Activated CD8-positive, alpha-beta memory T cell treated with anti-CD3 and anti-CD28 coated beads, Interleukin-2, amount 10 ng/mL, durations not matched to agents 7 days and 5 days (primary cell): ENCODE data around the gene OR51B4. TPM values are rescaled to one million over a fixed set of nuclear protein-coding genes. Genes with fewer than 3 reads are reported as not detected.
"Not testable (repeated sequence)": the region's sequence is repeated elsewhere in the genome, so short reads cannot be mapped to it uniquely, and the experiment has no call there.

Source experiments
- ATAC-seq: fragments of 150-1000 bp; cut with Tn5 transposase; one replicate; pipeline ENCODE4 v1.10.0; 2021; ENCODE audit warnings: moderate library complexity
- CTCF ChIA-PET: fragments of 350-600 bp; sonication (Branson Sonifier 250); formaldehyde crosslinking; loops from one replicate; lab custom pipeline; 2021; ENCODE audit warnings: antibody characterized with exemption; lab: Charles Lee
- DNase-seq: peaks from one replicate; pipeline ENCODE4 v3.0.0-alpha.2; 2020
- H3K27ac Mint-ChIP-seq: one replicate; pipeline ENCODE4 v1.8.0; 2021; ENCODE audit warnings: mild to moderate bottlenecking, mixed read lengths
- H3K27me3 Mint-ChIP-seq: one replicate; pipeline ENCODE4 v1.8.0; 2021; ENCODE audit warnings: mixed read lengths
- H3K36me3 Mint-ChIP-seq: one replicate; pipeline ENCODE4 v1.8.0; 2021; ENCODE audit warnings: mild to moderate bottlenecking, mixed read lengths
- H3K4me1 Mint-ChIP-seq: one replicate; pipeline ENCODE4 v1.8.0; 2021; ENCODE audit warnings: mixed read lengths
- H3K4me3 Mint-ChIP-seq: one replicate; pipeline ENCODE4 v1.8.0; 2021; ENCODE audit warnings: mild to moderate bottlenecking, moderate library complexity, mixed read lengths
- H3K9me3 Mint-ChIP-seq: one replicate; pipeline ENCODE4 v1.8.0; 2022; ENCODE audit warnings: low read depth, mixed read lengths
- total RNA-seq, 2 experiments: library from RNA; stranded (reverse); gene quantifications; one replicate each; pipeline ENCODE4 v1.2.3, GENCODE V29; 2021

OR51B4 gene
- total RNA-seq, 2 experiments from 2014 or later = not detected

DNA sequence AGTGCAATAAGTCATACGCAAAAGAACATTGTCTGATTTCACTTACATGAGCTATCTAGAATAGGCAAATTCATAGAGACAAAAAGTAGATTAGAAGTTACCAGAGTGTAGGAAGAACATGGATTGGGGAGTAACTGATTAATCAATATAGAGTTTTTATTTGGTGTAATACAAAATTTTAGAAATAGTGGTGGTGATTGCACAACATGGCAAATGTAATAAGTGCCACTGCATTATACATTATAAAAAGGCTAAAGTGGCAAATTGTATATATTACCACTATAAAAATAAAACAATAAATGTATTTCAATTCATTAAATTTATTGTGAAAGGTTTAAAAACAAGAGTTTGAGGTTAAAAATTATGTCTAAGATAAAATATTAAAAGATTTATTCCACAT, 8.7 kb upstream of the OR51B4 start:
- ATAC-seq = no peak
- H3K27ac Mint-ChIP-seq = no peak overlapping the region
- CTCF ChIA-PET = no interaction called here
- no peaks in the 10 kb centered on the region for H3K4me1 Mint-ChIP-seq
- H3K27me3 Mint-ChIP-seq = no peaks in the 10 kb centered on the region
- H3K9me3 Mint-ChIP-seq = no peaks in the 10 kb centered on the region
- H3K36me3 Mint-ChIP-seq = no peaks in the 10 kb centered on the region
- H3K4me3 Mint-ChIP-seq = no peak overlapping the region
- no peak for DNase-seq

DNA sequence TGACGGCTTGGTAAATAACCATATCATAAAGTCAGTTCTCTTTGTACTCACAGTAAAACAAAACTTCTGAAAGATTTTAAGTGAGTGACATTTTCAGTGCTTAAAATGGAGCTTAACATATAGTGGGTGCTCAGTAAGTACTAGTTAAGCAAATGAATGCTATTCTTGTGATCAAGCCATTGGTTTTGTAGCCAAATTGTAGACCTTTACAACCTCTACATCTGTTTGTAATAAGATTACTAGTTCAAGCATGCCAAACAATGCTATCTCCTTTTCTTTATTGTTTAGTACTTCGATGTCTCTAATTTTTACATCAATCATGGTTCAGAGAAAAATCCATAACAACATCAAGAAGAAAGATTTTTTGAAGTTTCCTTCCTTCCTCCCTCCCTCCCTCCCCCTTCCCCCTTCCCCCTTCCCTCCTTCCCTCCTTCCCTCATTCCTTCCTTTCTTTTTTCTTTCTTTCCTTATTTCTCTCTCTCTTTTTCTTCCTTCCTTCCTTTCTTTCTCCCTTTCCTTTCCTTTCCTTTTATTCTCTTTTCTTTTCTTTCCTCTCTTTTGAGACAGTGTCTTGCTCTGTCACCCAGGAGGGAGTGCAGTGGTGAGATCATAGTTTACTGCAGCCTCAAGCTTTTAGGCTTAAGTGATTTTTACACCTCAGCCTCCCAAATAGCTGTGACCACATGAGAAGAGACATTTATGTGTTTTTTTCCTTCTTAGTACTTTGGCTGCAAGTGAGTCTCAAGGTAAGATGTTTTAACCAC, 5.7 kb upstream of the OR51B4 start:
- ATAC-seq (no peak), DNase-seq (no peak)
- H3K4me1 Mint-ChIP-seq = no peaks in the 10 kb centered on the region
- CTCF ChIA-PET = no interaction called here
- no peaks in the 10 kb centered on the region for H3K27me3 Mint-ChIP-seq
- no peaks in the 10 kb centered on the region for H3K9me3 Mint-ChIP-seq
- no peak overlapping the region for H3K4me3 Mint-ChIP-seq
- H3K36me3 Mint-ChIP-seq = no peaks in the 10 kb centered on the region
- no peak overlapping the region for H3K27ac Mint-ChIP-seq

DNA sequence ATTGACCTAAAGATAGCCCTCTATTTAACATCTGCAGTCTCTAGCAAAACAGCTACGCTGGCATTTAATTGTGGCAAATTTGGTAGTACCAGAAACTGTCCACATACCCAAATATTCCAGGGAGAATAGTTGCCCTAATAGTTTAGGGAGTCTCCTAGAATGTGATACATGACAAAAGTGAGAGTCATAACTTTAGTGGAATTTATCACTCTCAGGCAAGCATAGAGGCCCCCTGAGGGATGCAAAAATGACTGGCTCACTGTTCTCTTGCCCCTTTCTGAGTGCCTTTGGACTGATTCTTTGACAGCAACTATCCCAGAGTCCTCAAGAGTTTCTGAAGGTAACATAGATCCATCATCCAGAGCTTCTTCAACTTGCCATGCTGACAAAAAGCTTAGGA, 2.3 kb upstream of the OR51B4 start:
- Mint-ChIP-seq H3K4me3 (no peak overlapping the region), H3K27ac (no peak overlapping the region), H3K9me3 (no peaks in the 10 kb centered on the region), H3K36me3 (no peaks in the 10 kb centered on the region), H3K27me3 (no peaks in the 10 kb centered on the region), H3K4me1 (no peaks in the 10 kb centered on the region)
- ATAC-seq (no peak), DNase-seq (no peak)
- CTCF ChIA-PET = no interaction called here

- H3K27ac Mint-ChIP-seq = no peak overlapping the region
- ATAC-seq = no peak
- H3K4me1 Mint-ChIP-seq = no peaks in the 10 kb centered on the region
- no peak overlapping the region for H3K4me3 Mint-ChIP-seq
- CTCF ChIA-PET = no interaction called here
- DNase-seq = no peak
- no peaks in the 10 kb centered on the region for H3K36me3 Mint-ChIP-seq
- no peaks in the 10 kb centered on the region for H3K27me3 Mint-ChIP-seq
- no peaks in the 10 kb centered on the region for H3K9me3 Mint-ChIP-seq
Observed at GRCh38 chr11:5303626-5304025, 1.9 kb upstream of the OR51B4 start.

DNA sequence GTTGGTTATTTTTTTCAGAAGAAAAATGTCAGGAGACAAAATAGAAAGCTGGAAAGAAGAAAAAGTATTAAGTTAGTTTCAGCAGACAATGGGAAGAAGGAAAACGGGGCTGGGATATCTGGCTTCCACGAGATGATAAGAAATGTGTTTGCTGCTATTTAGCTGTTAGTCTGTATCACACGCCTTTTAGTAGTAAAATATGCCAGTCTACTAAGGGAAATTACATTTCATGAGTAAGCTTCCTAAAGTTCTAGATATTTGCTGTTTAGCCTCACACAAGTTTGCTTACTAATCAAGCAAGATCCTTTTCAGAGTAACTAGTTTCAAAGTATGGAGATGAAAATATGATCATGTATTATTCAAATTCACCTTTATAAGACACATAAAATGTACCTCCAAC, 1.5 kb downstream of the OR51B4 start:
- CTCF ChIA-PET = no interaction called here
- H3K9me3 Mint-ChIP-seq = no peaks in the 10 kb centered on the region
- no peak for DNase-seq
- ATAC-seq = no peak
- H3K27ac Mint-ChIP-seq = no peak overlapping the region
- H3K4me1 Mint-ChIP-seq = no peaks in the 10 kb centered on the region
- peaks cover 3% of the 10 kb centered on the region for H3K27me3 Mint-ChIP-seq
- H3K36me3 Mint-ChIP-seq = no peaks in the 10 kb centered on the region
- H3K4me3 Mint-ChIP-seq = no peak overlapping the region

GRCh38 chr11:5298451-5298850, 3.3 kb downstream of the OR51B4 start:
- H3K9me3 Mint-ChIP-seq = no peaks in the 10 kb centered on the region
- no peak overlapping the region for H3K4me3 Mint-ChIP-seq
- CTCF ChIA-PET = no interaction called here
- no peak for DNase-seq
- peaks cover 3% of the 10 kb centered on the region for H3K27me3 Mint-ChIP-seq
- no peaks in the 10 kb centered on the region for H3K4me1 Mint-ChIP-seq
- H3K36me3 Mint-ChIP-seq = no peaks in the 10 kb centered on the region
- no peak overlapping the region for H3K27ac Mint-ChIP-seq
- no peak for ATAC-seq

- Mint-ChIP-seq H3K4me1 (no peaks in the 10 kb centered on the region), H3K27ac (no peak overlapping the region), H3K27me3 (peaks cover 3% of the 10 kb centered on the region), H3K36me3 (no peaks in the 10 kb centered on the region), H3K4me3 (no peak overlapping the region), H3K9me3 (no peaks in the 10 kb centered on the region)
- no peak for DNase-seq
- CTCF ChIA-PET = no interaction called here
- no peak for ATAC-seq
Observed at GRCh38 chr11:5297721-5298323, 3.9 kb downstream of the OR51B4 start.

DNA sequence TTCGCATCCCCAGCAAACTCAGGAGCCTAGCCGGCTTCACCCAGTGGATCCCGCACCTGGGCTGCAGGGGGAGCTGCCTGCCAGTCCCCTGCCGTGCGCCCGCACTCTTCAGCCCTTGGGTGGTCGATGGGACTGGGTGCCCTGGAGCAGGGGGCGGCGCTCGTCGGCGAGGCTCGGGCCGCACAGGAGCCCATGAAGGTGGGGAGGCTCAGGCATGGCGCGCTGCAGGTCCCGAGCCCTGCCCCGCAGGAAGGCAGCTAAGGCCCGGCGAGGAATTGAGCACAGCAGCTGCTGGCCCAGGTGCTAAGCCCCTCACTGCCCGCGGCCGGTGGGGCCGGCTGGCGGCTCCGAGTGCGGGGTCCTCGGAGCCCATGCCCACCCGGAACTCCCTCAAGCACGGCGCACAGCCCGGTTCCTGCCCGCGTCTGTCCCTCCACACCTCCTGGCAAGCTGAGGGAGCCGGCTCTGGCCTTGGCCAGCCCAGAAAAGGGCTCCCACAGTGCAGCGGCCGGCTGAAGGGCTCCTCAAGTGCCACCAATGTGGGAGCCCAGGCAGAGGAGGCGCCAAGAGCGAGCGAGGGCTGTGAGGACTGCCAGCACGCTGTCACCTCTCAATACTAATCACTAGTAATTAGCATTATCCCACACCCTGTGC, 7.3 kb downstream of the OR51B4 start:
- H3K4me3 Mint-ChIP-seq, CTCF ChIA-PET, H3K27me3 Mint-ChIP-seq, H3K36me3 Mint-ChIP-seq, H3K27ac Mint-ChIP-seq, H3K4me1 Mint-ChIP-seq, H3K9me3 Mint-ChIP-seq, DNase-seq, ATAC-seq: not testable (repeated sequence)

- no peak for ATAC-seq
- Mint-ChIP-seq H3K9me3 (no peaks in the 10 kb centered on the region), H3K27me3 (peaks cover 3% of the 10 kb centered on the region), H3K4me1 (no peaks in the 10 kb centered on the region), H3K27ac (no peak overlapping the region), H3K36me3 (no peaks in the 10 kb centered on the region), H3K4me3 (no peak overlapping the region)
- DNase-seq = no peak
- CTCF ChIA-PET = no interaction called here
Observed at GRCh38 chr11:5293028-5293427, 8.7 kb downstream of the OR51B4 start.

DNA sequence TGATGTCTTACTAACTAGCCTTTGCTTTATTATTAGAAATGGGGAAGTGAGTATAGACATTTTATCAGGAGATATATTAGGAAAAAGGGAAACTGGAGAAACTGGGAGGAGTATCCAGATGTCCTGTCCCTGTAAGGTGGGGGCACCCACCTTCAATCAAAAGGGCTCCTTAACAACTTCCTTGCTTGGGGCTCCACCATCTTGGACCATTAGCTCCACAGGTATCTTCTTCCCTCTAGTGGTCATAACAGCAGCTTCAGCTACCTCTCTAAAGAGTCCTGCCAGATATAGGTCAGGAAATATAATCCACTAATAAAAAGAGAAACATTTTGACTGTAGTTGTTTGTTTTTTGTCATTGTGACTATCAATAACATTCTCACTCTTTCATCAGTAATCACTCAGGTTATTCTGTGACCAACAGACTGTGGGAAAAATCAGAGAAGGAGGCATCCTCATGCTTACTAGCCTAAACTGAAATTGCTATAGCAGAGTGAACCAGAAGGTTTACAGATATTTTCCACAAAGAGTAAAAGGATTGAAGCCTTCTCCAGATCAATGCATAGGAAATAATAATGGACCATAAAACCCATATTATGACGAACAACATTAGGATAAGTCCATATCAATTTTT, 10.4 kb downstream of the OR51B4 start:
- CTCF ChIA-PET = interaction anchor here (1.0 kb wide), 2 partner anchors 11 to 83 kb away, joined by 3 to 4 read pairs; no protein-coding TSS in a partner anchor
- Mint-ChIP-seq H3K4me1 (no peaks in the 10 kb centered on the region), H3K27me3 (no peaks in the 10 kb centered on the region), H3K4me3 (no peak overlapping the region), H3K9me3 (no peaks in the 10 kb centered on the region), H3K36me3 (no peaks in the 10 kb centered on the region), H3K27ac (no peak overlapping the region)
- ATAC-seq (peak; percentile 49), DNase-seq (no peak)

DNA sequence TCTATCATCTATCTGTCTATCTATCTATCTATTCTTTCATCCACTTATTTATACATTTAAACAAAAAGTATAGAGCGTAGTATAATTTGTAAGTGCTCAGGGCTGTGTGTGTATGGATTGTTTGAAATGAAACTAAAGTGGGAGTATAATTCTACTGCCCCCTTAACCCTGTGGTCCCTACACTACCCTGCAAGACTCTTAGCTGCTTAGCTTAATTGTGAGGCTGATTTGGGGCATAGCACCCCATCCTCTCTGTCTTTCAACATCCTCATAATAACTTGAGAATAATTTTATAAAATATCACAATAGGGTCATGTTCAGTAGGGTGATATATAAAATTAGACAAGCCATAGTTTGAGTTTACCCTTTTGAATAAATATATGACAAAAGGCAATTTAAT, 11.6 kb downstream of the OR51B4 start:
- no peaks in the 10 kb centered on the region for H3K9me3 Mint-ChIP-seq
- no peaks in the 10 kb centered on the region for H3K4me1 Mint-ChIP-seq
- H3K36me3 Mint-ChIP-seq = no peaks in the 10 kb centered on the region
- DNase-seq = no peak
- CTCF ChIA-PET = interaction anchor here (1.0 to 1.2 kb wide), 2 partner anchors 10 to 11 kb away, joined by 3 to 4 read pairs; no protein-coding TSS in a partner anchor
- no peak for ATAC-seq
- H3K27ac Mint-ChIP-seq = no peak overlapping the region
- no peaks in the 10 kb centered on the region for H3K27me3 Mint-ChIP-seq
- no peak overlapping the region for H3K4me3 Mint-ChIP-seq

- Mint-ChIP-seq H3K36me3 (no peaks in the 10 kb centered on the region), H3K4me1 (no peaks in the 10 kb centered on the region), H3K4me3 (no peak overlapping the region), H3K27ac (no peak overlapping the region), H3K9me3 (no peaks in the 10 kb centered on the region), H3K27me3 (no peaks in the 10 kb centered on the region)
- DNase-seq (no peak), ATAC-seq (no peak)
- CTCF ChIA-PET = interaction anchor here (1.2 kb wide), 1 partner anchor 11 kb away, joined by 4 read pairs; no protein-coding TSS in a partner anchor
Observed at GRCh38 chr11:5289696-5290095, 12.1 kb downstream of the OR51B4 start.

DNA sequence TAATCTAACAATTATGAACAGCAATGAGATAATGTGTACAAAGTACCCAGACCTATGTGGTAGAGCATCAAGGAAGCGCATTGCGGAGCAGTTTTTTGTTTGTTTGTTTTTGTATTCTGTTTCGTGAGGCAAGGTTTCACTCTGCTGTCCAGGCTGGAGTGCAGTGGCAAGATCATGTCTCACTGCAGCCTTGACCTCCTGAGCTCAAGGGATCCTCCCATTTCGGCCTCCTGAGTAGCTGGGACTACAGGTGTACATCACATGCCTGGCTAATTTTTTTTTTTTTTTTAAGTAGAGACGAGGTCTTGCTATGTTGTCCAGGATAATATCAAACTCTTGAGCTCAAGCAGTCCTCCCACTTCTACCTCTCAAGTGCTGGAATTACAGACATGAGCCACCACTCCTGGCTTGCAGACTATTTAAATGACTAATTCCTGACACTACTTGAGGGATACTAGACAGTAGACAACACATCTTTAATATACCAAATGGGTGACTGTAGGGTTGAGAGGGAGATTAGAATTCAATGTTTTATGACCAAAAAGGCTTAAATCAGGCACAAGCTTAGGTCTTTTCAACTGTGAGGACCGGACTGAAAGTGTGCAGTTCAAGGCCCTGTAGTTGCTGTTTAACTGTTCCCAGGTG, 12.7 kb downstream of the OR51B4 start:
- no peaks in the 10 kb centered on the region for H3K9me3 Mint-ChIP-seq
- no peaks in the 10 kb centered on the region for H3K27me3 Mint-ChIP-seq
- no peak for ATAC-seq
- no peaks in the 10 kb centered on the region for H3K36me3 Mint-ChIP-seq
- CTCF ChIA-PET = interaction anchor here (1.2 kb wide), 1 partner anchor 10 kb away, joined by 4 read pairs; no protein-coding TSS in a partner anchor
- no peak overlapping the region for H3K4me3 Mint-ChIP-seq
- DNase-seq = no peak
- no peak overlapping the region for H3K27ac Mint-ChIP-seq
- H3K4me1 Mint-ChIP-seq = no peaks in the 10 kb centered on the region
